Stimulated activated CD8-positive, alpha-beta memory T cell treated with anti-CD3 and anti-CD28 coated beads, Interleukin-4, amount 100 ng/mL, for 48 hours (primary cell): Measurements from ENCODE around the gene MRPL9.
"Not testable (repeated sequence)": the region's sequence is repeated elsewhere in the genome, so short reads cannot be mapped to it uniquely, and the experiment has no call there.

Source experiments
- DNase-seq: peaks from one replicate; pipeline ENCODE4 v3.0.0-alpha.2; 2020

Gene MRPL9

GRCh38 chr1:151782741-151783140 is 19.4 kb upstream of the MRPL9 start:
- DNase-seq: no peak

- DNase-seq: not testable (repeated sequence)
Observed at GRCh38 chr1:151782026-151782425, 18.7 kb upstream of the MRPL9 start.

- DNase-seq: not testable (repeated sequence)
Observed at GRCh38 chr1:151780736-151781135, 17.4 kb upstream of the MRPL9 start.

- no peak for DNase-seq
Observed at GRCh38 chr1:151779852-151780251, 16.6 kb upstream of the MRPL9 start.

- no peak for DNase-seq
Observed at GRCh38 chr1:151777317-151777716, 14.0 kb upstream of the MRPL9 start.

- DNase-seq: no peak
Observed at GRCh38 chr1:151776665-151777062, 13.4 kb upstream of the MRPL9 start.

DNA sequence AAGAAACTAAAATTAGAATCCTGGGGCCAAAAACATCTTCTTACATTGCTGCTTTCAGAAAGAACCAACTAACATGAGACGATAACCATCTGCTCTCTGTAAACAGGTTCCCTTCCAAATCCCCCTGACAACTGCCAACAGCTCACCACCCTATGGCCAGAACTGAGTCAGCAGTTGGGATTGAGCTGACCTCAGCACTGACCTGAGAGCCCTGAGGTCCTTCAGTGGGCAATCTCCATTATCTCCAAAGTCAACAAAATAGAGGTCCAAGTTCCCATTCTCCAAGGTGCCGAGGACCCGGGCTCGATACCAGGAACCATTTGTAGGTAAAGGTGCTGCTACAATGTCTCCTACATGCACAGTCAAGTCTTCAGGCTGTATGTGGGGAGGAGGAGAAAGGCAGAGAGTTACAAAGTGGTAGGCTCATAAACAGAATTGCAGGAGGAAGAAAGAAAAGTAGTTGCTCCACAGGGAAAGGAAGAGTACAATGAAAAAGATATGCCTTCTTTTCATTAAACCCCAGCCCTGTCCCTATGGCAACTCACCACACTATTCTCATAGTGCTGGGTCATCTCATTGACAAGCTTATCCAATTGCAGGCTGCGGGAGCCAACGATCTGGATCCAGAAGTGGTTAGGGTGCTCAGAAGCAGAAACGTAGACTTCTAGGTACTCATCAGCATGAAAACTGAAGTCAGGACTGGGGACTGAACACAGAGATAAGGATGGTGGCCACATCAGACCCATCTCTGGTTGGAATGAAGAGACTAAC is 12.8 kb upstream of the MRPL9 start:
- no peak for DNase-seq

- DNase-seq: no peak
Observed at GRCh38 chr1:151774256-151774922, 11.1 kb upstream of the MRPL9 start.

- no peak for DNase-seq
Observed at GRCh38 chr1:151773702-151774101, 10.4 kb upstream of the MRPL9 start.

- DNase-seq: not testable (repeated sequence)
Observed at GRCh38 chr1:151769270-151769669, 6.0 kb upstream of the MRPL9 start.

GRCh38 chr1:151768351-151769066 is 5.2 kb upstream of the MRPL9 start:
- DNase-seq: not testable (repeated sequence)

- no peak for DNase-seq
Observed at GRCh38 chr1:151763990-151764389, 694 bp upstream of the MRPL9 start.

DNA sequence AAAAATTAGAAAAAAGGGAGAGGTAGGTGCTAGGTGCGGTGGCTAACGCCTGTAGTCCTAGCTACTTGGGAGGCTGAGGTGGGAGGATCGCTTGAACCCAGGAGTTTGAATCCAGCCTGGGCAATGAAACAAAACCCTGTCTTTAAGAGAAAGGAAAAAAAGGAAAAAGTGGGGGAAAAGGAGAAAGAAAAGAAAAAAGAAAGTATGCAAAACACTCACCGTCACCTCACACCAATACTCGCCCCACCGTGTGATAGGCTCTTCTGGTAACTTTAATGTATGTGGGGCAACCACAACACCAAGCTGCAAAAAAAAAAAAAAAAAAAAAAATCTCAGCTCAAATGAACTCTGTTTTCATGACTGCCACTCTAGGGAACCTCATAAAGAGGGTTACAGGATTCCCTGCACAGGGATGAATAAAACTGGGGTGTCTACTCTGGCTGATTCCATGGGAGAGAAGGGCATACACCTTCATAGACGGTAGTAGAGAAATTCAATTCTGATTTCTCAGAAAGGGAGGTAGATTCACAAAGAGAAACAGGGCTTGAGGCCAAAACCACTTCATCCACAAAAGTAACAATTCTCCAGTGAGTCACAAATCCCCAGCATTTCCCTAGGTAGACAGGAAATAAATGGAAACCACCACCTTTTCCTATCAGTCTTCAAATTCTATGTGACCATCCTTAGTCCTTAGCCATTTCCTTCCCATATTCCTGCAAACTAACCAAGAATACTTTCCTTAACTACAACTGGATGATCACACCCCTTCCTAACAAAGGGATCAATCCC is 2.5 kb downstream of the MRPL9 start:
- no peak for DNase-seq

DNA sequence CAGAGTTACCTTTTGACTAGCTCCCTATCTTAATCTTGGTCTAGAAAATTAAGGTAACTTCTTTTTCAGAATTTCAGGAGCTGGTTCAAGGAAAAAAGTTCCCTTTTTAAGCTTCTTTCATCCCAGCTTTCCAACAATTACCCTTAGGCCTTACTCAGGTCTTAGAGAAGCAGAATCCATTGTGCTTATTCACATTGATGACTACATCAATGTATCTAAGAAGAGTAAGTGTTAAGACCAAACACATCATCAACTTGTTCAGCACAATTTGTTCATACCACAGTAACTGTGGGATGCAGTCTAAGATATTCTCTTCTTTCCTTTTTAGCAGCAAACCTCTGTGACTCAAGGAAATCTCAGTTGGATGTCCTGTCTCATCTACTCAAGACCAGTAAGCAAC is 4.1 kb downstream of the MRPL9 start:
- DNase-seq: no peak

- DNase-seq: no peak
Observed at GRCh38 chr1:151756291-151756690, 7.0 kb downstream of the MRPL9 start.

GRCh38 chr1:151741516-151741915 is 21.8 kb downstream of the MRPL9 start:
- DNase-seq: no peak

- no peak for DNase-seq
Observed at GRCh38 chr1:151739590-151740355, 23.5 kb downstream of the MRPL9 start.

DNA sequence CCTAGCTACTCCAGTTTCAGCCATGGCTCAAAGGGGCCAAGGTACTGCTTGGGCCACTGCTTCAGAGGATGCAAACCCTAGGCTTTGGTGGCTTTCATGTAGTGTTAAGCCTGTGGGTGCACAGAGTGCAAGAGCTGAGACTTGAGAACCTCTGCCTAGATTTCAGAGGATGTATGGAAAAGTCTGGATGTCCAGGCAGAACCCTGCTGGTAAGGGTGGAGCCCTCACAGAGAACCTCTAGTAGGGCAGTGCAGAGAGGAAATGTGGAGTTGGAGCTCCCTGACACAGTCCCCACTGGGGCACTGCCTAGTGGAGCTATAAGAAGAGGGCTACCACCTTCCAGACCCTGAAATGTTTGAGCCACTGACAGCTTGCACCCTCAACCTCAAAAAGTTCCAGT is 25.8 kb downstream of the MRPL9 start:
- no peak for DNase-seq

DNA sequence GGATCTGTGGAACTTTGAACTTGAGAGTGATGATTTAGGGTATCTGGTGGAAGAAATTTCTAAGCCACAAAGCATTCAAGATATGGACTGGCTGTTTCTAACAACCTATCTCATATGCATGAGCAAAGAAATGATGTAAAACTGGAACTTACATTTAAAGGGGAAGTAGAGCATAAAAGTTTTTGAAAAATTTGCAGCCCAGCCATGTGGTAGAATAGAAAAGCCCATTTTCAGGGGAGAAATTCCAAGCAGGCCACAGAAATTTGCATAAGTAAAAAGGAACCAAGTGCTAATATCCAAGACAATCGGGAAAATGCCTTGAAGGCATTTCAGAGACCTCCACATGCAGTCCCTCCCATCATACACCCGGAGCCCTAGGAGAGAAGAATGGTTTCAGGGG is 26.3 kb downstream of the MRPL9 start:
- DNase-seq: no peak

DNA sequence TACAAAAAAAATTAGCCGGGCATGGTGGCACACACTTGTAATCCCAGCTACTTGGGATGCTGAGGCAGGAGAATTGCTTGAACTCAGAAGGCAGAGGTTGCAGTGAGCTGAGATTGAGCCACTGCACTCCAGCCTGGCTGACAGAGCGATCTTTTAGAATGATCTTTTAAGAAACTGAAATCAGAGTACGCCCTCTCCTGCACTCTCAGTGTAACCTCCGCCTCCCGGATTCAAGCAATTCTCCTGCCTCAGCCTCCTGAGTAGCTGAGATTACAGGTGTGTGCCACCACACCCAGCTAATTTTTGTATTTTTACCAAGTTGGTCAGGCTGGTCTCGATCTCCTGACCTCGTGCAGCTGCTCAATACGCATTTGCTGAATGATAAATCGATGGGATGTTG is 29.3 kb downstream of the MRPL9 start:
- DNase-seq: not testable (repeated sequence)

GRCh38 chr1:151733126-151733525 is 30.2 kb downstream of the MRPL9 start:
- DNase-seq: no peak

GRCh38 chr1:151729966-151730291 is 33.4 kb downstream of the MRPL9 start:
- DNase-seq: no peak
